ENCODE measurements around the gene UBAC1.
A peak's percentile ranks its signal among the peaks of the same experiment; 100 is the strongest.
"Not testable (repeated sequence)": the region's sequence is repeated elsewhere in the genome, so short reads cannot be mapped to it uniquely, and the experiment has no call there.

UBAC1 gene

DNA sequence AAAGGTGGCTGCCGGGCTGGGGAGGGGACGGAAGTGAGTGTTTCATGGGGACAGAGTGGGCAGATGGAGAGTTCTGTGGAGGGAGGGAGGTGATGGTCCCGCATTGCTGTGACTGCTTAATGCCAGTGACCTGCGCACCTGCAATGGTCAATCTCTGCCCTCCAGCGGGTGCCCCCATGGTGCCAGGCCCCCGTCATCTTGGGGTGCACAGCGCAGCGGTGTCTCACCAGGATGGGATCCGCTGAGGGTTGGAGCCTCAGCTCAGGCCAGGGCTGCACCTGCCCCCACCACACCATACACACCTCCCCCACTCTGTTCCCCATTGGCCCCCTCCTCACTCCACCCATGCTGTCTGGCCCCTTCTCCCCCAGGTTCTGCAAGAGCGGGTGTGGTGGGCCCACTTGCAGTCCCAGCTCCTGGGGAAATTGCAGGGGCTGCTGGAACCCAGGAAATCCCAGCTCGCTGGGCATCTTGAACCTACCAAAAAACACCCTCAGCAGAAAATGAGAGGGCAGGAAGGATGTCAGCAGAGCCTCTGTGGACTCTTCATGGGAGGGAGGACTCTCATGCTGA is 41.8 kb downstream of the UBAC1 start:
- no peak for DNase-seq

DNA sequence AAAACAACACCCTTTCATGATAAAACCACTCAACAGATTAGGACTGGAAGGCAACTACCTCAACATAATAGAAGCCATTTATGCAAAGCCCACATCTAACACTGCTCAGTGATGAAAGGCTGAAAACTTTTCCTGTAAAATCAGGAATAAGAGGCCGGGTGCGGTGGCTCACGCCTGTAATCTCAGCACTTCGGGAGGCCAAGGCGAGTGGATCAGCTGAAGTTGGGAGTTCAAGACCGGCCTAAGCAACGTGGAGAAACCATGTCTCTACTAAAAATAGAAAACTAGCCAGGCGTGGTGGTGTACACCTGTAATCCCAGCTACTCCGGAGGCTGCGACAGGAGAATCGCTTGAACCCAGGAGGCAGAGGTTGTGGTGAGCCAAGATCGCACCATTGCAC is 44.9 kb downstream of the UBAC1 start:
- not testable (repeated sequence) for DNase-seq

DNA sequence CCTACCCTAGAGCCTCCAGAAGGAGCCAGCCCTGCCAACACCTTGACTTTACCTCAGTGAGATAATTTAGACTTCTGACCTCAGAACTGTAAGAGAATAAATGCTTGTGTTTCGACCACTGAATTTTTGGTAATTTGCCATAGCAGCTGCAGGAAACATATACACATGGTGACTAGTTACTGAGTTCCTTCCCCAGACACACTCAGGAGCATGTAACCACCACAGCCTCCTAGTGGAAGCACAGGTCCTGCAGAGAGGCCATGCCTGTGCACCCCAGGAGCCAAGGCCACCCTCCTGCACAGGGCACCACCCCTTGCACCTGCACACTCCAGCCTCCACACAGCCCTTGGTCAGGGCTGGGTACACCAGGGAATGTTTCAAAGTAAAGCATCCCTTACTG is 46.3 kb downstream of the UBAC1 start:
- no peak for DNase-seq

DNA sequence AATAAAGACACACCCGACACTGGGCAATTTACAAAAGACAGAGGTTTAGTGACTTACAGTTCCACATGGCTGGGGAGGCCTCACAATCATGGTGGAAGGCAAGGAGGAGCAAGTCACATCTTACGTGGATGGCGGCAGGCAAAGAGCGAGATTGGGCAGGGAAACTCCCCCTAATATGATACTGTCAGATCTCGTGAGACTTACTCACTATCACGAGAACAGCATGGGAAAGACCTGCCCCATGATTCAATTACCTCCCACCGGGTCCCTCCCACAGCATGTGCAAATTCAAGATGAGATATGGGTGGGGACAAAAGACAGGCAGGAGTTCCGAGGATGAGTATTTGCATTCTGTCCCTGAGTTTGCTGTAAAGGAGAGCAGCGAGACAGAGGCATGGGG is 49.9 kb downstream of the UBAC1 start:
- DNase-seq = not testable (repeated sequence)

DNA sequence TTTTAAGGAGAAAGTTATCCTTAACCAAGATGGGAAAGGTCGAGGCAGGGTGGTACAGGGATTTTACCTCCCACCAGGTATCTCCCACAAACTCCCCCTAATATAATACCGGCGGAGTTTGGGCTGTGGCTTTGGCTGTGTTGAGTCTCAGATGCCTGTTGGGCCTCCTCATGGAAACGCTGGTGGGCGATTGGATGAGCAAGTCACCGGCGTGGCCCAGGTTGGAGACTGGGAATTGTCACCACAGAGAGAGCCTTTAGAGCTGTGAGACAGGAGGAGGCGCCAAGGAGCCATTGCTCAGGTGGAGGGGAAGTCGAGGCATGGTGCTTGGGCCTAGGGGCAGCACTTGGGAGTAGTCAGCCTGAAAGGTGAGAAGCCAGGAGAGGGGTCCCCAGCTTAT is 50.4 kb downstream of the UBAC1 start:
- DNase-seq = no peak

DNA sequence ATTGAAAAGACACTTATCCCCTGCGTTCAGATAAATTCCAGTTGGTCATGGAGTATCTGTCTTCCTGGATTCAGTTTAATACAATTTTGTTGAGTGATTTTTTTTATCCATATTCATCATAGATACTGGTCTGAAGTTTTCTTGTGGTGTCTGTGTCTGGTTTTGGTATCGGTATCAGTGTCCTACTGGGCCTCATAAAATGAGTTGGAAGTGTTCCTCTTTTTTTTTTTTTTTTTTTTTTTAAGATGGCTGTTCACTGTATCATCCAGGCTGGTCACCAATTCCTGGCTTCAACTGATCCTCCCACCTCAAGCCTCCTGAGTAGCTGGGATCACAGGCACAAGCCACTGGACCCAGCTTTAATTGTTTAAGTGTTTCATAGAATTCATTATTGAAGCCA is 51.0 kb downstream of the UBAC1 start:
- DNase-seq = no peak

DNA sequence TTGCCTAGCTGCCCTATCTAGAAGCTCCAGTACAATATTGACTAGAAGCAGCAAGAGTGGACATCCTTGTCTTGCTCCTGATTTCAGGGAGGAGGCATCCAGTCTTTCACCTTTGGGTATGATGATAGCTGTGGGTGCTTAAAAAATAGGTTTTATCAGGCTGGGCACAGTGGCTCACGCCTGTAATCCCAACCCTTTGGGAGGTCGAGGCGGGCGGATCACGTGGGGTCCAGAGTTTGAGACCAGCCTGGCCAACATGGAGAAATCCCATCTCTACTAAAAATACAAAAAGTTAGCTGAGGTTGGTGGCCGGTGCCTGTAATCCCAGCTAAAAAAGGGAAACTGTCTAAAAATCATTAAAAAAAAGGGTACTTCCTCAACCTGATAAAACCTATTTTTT is 51.8 kb downstream of the UBAC1 start:
- DNase-seq = no peak

DNA sequence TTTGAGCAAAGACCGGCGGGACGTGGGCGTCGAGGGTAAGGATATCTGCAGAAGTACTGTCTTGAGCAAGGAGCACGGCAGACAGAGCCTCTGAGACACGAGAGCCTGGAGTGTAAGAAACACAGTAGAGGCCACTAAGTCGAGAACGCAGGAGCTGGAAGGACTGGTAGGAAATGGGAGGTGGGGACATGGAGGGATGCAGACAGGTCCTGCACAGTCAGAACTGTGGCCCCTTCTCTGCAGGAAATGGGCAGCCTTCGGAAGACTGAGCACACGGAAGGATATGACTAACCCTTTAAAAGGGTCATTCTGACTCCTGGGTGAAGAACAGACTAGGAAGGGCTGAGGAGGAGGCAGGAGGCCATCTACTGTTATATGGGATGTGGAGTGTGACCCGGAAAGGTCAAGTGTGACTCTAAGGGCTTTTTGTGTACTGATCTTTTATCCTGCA is 52.4 kb downstream of the UBAC1 start:
- DNase-seq = no peak

DNA sequence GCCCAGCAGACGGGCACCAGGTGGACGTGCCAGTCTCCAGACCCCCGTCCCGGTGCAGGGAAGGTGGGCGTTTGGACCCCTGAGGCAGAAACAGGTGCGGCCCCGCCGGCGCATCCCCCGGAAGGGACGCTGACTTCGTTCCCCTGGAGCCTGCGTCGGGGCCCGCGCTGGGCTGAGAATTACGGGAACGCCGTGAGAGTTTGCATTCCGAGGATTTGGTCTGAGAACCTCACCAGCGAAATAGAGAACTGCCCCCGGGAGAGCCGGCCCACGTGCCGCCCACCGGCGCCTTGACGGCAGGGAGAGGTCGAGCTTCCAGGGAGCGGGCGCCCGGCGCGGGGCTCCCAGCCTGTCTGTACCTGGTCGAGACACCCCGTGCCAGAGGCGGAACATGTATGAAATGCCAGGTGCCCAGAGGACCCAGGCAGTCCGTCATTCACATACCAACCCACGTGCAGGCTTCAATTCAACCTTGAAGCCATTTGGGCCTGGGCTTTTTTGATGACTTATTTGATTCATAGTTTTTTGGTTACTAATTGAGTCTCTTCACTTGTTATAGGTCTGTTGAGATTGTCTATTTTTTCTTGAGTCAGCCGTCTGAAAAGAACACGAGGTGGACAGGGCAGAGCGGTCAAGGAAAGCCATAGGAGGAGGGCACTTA is 53.0 kb downstream of the UBAC1 start:
- no peak for DNase-seq

DNA sequence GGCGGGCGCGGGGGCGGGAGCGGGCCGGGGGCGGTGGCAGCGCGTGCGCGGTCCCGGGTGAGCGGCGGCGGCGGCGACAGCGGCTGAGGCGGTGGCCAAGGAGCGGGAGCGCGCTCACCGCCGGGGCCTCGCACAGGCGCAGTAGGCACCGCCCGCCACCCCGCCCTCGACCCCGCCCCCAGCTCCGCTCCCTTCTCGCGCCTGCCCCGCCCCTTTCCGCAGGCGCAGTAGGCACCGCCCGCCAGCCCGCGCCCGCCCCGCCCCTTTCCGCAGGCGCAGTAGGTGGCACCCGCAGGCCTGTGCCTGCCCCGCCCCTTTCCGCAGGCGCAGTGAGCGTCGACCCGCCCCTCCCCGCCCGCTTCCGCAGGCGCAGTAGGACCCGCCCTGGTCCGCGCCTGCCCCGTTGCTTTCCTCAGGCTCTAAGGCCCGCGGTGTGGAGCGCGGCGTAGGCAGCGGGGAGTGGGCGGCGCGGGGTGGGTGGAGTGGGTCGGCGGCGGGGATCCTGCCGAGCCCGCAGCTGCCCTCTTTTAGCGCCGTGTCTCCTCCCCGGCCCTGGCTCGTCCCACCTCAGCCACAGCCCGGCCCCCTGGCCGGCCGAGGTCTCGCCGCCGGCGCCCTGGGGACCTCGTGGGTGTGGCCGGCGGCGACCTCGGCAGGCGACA is 53.6 kb downstream of the UBAC1 start, which contains the start of gene CAMSAP1:
Gene CAMSAP1 (minus strand): TSS at position 116 of the 662 bp plus-strand sequence. CDS start 387 bp downstream, outside the sequence.
- DNase-seq = peak; percentile 88

DNA sequence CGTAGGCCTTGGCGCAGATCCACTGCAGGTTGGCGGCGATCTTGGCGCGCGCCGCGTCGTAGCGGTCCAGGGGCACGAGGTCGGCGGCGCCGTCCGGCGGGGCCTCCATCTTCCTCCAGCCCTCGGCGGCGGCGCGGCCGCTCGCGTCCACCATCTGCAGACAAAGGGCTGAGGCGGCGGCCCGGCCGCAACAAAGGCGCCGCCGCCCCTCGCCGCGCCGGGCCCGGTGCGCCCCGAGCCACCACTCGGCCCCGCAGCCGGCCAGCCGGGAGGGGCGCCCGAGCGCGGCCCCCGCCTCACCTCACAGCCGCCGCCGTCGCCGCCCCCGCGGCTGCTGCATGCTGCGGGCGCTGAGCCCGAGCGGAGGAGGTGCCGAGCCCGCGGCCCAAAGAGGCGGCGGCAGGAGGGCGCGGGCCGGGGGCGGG is 54.2 kb downstream of the UBAC1 start:
- no peak for DNase-seq

DNA sequence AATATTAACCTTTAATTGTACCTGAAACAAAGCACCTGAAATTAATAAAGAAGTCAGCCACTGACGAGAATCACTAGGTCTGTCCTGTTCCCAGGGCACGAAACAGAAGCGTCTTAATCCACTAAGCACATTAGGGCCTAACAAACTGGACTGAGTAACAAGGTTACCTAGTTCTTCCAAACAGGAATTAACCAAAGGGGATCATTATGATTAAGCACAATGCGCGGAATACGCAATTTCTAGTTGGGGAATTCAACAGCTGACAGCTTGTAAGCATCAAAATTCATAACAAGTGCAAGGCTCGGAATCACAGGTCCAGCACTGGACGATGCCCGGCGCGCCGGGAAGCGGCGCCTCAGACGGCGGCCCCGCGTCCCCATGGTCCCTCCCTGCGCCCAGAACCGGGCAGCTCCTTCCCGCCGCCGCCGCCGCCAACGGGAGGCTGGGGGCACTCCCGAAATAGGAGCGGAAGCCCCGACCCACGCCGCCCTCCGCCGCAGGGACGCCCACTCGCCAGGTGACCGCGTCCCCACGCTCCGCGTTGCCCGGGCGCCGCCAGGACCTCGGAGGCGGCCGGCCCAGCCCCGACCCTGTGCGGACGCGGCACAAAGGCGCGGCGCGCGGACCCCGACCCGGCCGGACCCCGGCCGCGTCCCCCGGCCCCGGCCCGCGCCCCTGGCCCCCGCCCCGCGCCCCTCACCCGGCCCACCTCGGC is 54.7 kb downstream of the UBAC1 start:
- no peak for DNase-seq

DNA sequence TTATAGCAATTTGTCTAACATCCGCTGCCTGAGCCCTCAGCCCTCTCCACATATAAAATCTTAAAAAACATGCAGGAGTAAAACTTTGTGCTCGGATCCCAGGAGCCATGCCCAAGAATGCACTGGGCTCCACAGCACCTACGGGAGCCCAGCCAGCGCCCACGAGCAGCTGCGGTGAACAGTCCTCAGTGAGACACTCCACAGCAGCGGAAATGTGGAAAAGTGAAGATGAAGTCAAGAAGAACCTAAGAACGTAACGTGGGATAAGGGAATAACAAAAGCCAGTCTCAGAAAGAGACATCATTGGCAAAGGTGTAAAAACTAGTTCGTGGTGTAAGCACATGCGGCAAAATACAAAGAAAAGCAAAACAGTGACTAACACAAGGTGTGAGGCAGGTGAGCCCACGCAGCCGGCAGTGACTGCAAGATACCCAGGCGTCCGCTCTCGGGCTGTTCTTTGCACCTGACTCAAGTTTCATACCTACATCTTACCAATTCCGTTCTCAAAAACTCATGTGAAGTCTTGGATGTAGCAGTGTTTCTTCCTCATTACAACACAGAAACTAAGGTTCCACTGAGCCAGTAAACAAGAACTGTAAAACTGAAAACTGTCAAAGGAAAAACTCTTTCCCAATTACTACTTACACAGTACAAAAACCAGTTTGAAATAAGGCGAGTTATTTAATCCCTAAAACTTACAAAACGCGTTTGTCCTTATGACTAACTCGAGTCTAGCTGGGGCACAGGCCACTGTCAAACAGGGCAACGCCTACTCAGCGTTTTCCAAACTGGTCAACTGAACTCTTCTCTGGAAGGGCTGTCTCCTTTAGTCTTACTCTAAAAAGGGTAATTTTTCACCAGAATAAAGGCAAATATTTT is 55.6 kb downstream of the UBAC1 start:
- DNase-seq = no peak

DNA sequence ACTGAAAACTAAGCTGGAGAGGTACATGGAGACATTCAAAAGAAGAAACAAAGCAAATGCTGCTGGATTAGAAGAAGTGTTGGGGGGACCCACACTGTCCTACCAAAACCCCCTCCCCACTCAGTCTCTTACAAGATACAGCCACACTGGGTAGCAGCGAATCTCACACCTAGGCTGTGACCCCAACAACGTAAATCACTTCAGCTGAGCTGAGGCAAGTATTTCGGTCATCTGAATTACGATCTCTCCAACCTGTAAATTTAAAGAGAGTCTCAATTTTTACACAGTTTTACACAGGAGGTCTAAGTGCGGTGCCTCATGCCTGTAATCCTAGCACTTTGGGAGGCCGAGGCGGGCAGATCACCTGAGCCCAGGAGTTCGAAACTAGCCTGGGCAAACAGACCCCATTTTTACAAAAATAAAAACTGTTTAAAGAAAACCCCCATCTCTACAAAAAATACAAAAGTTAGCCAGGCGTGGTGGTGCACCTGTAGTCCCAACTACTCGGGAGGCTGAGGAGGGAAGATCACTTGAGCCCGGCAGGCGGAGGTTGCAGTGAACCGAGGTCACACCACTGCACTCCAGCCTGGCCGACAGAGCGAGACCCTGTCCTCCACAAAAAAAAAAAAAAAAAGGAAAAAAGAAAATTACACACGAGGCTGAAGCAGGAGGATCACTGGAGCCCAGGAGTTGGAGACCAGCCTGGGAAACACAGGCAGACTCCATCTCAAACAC is 57.2 kb downstream of the UBAC1 start:
- DNase-seq = no peak

DNA sequence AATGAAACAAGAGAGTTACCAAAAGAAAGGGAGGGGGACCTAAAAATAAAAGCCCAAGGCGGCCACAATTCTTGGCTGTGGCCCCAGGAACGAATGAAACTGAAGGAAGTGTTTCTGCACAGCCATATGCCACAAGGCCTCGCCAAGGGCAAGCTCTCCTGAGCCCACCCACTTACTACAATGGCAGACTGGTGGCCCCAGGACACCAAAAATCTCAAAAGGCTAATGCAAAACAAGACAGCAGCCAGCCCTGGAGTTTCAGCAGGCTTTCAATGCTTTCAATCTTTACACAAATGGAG is 57.9 kb downstream of the UBAC1 start:
- no peak for DNase-seq

DNA sequence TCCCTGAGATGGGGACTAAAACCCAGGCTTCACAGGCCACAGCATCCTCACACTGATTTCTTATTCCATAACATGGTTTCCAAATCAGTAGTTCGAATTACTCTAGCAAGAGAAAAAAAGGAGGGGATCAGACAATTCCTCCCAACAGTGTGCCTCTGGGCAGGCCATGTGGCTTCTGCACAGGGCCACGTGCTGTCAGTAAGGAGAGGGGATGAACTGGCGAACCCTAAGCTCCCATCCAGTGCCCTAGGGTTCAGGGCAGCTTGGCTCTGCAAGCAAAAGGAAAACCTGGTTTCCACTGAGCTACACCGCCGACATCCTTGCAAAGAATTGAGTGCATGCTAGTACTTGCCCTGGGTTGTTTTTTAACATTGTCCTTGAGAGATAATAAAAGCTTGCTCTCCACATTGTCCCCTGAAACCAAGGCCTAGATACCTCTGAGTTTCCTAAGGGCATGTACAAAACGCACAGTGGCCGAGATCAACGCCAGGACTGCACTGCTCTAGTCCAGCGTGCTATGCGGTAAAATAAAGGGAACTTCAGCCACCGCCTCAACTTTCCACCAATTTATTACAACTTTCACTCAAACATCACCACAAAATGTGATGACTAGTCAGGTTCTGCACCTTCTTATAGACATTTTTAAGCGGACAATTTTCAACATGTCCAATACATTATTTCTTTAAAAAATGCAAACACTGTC is 58.4 kb downstream of the UBAC1 start:
- no peak for DNase-seq

DNA sequence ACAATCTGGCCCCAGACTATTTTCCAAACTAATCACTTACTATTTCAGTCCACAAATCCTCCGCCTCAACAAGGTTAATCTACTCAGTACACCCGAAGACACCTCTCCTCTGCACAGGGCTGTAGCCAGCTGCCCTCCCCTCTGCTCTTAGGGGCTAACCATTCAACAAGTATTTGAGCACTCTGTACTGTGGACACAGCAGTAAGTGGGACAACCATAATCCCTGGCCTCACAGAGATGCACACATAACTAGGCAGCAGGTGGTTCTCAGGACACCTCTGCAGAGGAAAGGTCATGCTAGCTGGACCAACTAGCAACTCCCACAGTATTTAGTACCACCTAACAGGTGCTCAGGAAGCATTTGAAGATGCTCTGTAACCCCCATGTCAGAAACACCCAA is 59.3 kb downstream of the UBAC1 start:
- no peak for DNase-seq

DNA sequence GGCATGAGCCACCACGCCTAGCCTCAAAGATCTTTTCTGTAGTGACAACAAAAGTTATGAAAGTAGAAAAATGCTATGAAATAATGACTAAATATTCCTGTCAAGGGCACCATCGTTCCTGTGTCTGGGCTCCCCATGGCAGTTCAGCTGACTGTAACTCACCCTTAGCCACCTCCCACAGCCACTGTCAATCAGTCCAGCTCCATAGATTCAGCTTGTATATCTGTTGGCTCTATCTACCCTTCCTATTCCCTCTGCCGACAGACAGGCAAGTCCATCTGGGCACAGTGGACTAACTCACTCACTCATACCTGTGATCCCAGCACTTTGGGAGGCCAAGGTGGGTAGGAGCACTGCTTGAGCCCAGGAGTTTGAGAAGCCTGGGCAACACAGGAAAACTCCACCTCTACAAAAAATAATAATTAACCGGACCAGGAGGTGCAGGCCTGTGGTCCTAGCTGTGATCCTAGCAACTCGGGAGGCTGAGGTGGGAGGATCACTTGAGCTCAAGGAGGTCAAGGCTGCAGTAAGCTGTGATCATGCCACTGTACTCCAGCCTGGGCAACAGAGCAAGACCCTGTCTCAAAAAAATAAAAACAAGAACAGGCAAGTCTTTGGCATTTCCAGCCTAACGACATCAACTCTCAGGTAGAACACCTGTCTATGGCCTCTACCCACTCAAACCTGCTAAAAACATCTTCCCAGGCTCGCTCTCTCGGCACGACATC is 60.0 kb downstream of the UBAC1 start:
- DNase-seq = no peak

DNA sequence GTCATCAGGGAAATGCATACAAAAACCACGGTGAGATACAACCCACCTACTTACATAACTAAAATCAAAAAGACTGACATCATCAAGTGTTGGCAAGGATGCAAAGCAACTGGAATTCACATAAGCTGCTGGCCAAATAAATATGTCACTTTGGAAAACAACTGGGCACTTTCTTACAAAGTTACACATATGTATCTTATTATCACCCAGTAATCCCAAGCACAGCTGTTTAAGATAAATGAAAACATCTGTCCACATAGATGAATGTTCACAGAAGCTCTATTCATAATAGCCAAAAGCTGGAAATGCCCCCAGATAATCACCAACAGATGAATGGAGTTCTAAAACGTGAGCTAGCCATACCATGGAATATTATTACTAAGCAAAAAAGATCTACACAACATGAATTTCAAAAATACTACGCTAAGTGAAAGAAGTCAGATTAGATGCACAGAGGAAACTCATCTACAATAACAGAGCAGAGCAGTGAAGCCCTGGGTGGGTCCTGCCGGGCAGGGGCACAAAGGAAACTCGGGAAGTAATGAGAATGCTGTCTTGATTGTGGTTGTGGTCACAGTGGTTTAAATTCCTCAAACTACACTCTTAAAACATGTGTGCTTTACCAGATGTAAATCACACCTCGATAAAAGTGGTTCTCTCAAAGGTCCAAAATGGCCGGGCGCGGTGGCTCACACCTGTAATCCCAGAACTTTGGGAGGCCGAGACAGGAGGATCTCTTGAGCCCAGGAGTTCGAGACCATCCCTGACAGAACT is 62.4 kb downstream of the UBAC1 start:
- DNase-seq = no peak

DNA sequence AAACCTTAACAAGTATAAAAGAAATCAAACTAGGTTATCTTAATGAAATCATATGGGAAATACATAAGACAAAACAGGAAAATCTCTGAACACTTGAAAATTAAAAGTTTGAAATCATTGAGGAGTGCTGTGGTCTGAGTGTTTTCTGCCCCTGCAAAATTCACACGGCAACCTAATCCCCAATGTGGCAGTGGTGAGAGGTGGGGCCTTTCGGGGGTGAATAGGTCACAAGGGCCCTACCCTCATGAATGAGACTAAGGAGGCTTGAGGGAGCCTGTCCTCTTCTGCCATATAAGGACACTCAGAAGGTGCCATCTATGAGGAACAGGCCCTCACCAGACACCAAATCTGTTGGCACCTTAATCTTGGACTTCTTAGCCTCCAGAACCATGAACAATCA is 64.5 kb downstream of the UBAC1 start:
- DNase-seq = no peak
